Endothelial cell of umbilical vein (primary cell): ENCODE measurements around the gene SLC26A2. TPM values are rescaled to one million over a fixed set of nuclear protein-coding genes. Genes with fewer than 3 reads are reported as not detected.

ENCODE experiments used
- BruUV-seq: library from RNA; stranded (reverse); fragments of 400-500 nt; replicated peaks from 2 replicates; lab custom pipeline; 2021; lab: Mats Ljungman, UMichigan
- CTCF ChIA-PET: fragments of 300-600, 350-600 bp; sonication (Branson Sonifier 250); formaldehyde crosslinking; loops from one replicate; lab custom pipeline; 2021; ENCODE audit warnings: antibody characterized with exemption, inconsistent platforms; lab: Charles Lee
- POLR2A ChIA-PET: fragments of 300-600, 350-600 bp; sonication (Branson Sonifier 250); formaldehyde crosslinking; loops from one replicate; lab custom pipeline; 2021; ENCODE audit warnings: antibody characterized with exemption, inconsistent platforms; lab: Charles Lee
- DNase-seq: peaks from one replicate; pipeline ENCODE4 v3.0.0-alpha.2; 2011; ENCODE audit warnings: low read depth, low spot score
- FAIRE-seq: peaks from 2 replicates; lab custom pipeline; 2011; peaks lifted over from hg19 to GRCh38; lab: Jason Lieb, UNC
- H2AFZ ChIP-seq: 2 replicates; pipeline ENCODE4 v1.6.0; 2012; ENCODE audit warnings: low read depth, low read length, control low read depth, inconsistent platforms
- H3K27ac ChIP-seq: 2 replicates; pipeline ENCODE4 v1.5.1; 2011; ENCODE audit warnings: low read depth, mild to moderate bottlenecking, control low read depth, low read length, moderate library complexity; ENCODE audit not compliant: insufficient read depth
- H3K27me3 ChIP-seq, 2 experiments: 2 replicates each; pipeline versions ENCODE4 v1.6.0 to v1.6.1; 2011; ENCODE audit warnings: low read length in 2 of 2, mixed read lengths in 1 of 2; ENCODE audit not compliant: control insufficient read depth in 2 of 2, insufficient read depth in 2 of 2
- H3K36me3 ChIP-seq, 2 experiments: 2 replicates in 1 of 2; 3 replicates in 1 of 2; pipeline ENCODE4 v1.5.1; 2011; ENCODE audit warnings: low read length in 2 of 2, mild to moderate bottlenecking in 1 of 2, moderate library complexity in 1 of 2; ENCODE audit not compliant: control insufficient read depth in 2 of 2, insufficient read depth in 2 of 2; ENCODE audit errors: extremely low read depth in 1 of 2
- H3K4me1 ChIP-seq: 3 replicates; pipeline ENCODE4 v1.5.1; 2011; ENCODE audit warnings: mild to moderate bottlenecking, low read length; ENCODE audit not compliant: control insufficient read depth, insufficient read depth; ENCODE audit errors: extremely low read depth
- H3K4me2 ChIP-seq: 2 replicates; pipeline ENCODE4 v1.6.1; 2011; ENCODE audit warnings: low read length, control low read depth, mixed read lengths; ENCODE audit not compliant: insufficient read depth
- H3K4me3 ChIP-seq, 3 experiments: fragments of 200-600 bp in 1 of 3; sonication (generic), shearing (Covaris generic) in 1 of 3; replicated peaks in 1 of 3; 2 replicates each; pipeline ENCODE4 v1.5.1; 2011 to 2016; ENCODE audit warnings: control low read depth in 3 of 3, low read length in 3 of 3, mild to moderate bottlenecking in 2 of 3, inconsistent platforms in 1 of 3, low read depth in 1 of 3, moderate library complexity in 1 of 3; ENCODE audit not compliant: insufficient read depth in 1 of 3
- H3K79me2 ChIP-seq: 2 replicates; pipeline ENCODE4 v1.6.0; 2012; ENCODE audit warnings: low read length, inconsistent platforms; ENCODE audit not compliant: control insufficient read depth, insufficient read depth
- H3K9ac ChIP-seq: replicated peaks from 2 replicates; pipeline ENCODE3; 2011; ENCODE audit warnings: low read length, control low read depth; ENCODE audit not compliant: insufficient read depth; ENCODE audit errors: extremely low read depth
- H3K9me1 ChIP-seq: replicated peaks from 3 replicates; pipeline ENCODE4 v1.6.0; 2011; ENCODE audit warnings: mild to moderate bottlenecking, low read length; ENCODE audit not compliant: control insufficient read depth, insufficient read depth; ENCODE audit errors: extremely low read depth
- H3K9me3 ChIP-seq: replicated peaks from 2 replicates; pipeline ENCODE4 v1.5.1; 2012; ENCODE audit warnings: low read length, inconsistent platforms; ENCODE audit not compliant: control insufficient read depth, insufficient read depth
- H4K20me1 ChIP-seq: replicated peaks from 2 replicates; pipeline ENCODE3; 2011; ENCODE audit warnings: mild to moderate bottlenecking, low read length; ENCODE audit not compliant: control insufficient read depth, insufficient read depth; ENCODE audit errors: extremely low read depth
- EZH2 ChIP-seq: IDR thresholded peaks from 2 replicates; pipeline ENCODE4 v1.6.1; 2012; ENCODE audit warnings: borderline replicate concordance, low read depth, mild to moderate bottlenecking, moderate library complexity, low read length, inconsistent platforms; ENCODE audit not compliant: severe bottlenecking
- FOS ChIP-seq: IDR thresholded peaks from 2 replicates; pipeline ENCODE4 v1.6.1; 2011; ENCODE audit warnings: mild to moderate bottlenecking, low read length, moderate library complexity, borderline replicate concordance; ENCODE audit not compliant: insufficient read depth
- GATA2 ChIP-seq: IDR thresholded peaks from 2 replicates; pipeline ENCODE4 v1.7.0; 2011; ENCODE audit warnings: low read depth, mild to moderate bottlenecking, moderate library complexity, mixed read lengths, low read length; ENCODE audit not compliant: insufficient read length, insufficient read depth
- JUN ChIP-seq: IDR thresholded peaks from 2 replicates; pipeline ENCODE4 v1.6.1; 2011; ENCODE audit warnings: borderline replicate concordance, low read depth; ENCODE audit not compliant: insufficient read length, insufficient read depth
- MAX ChIP-seq: IDR thresholded peaks from 2 replicates; pipeline ENCODE4 v1.6.1; 2011; ENCODE audit not compliant: insufficient read depth, insufficient read length
- POLR2A ChIP-seq: IDR thresholded peaks from 2 replicates; pipeline ENCODE4 v1.6.1; 2012; ENCODE audit warnings: low read depth, mild to moderate bottlenecking, control low read depth, low read length
- POLR2AphosphoS5 ChIP-seq: IDR thresholded peaks from 2 replicates; pipeline ENCODE4 v1.6.1; 2012; ENCODE audit warnings: low read depth, mild to moderate bottlenecking, control low read depth, low read length, moderate library complexity; ENCODE audit not compliant: insufficient read depth
- dilution Hi-C: fragments of 300-500 bp; cut with MboI; formaldehyde crosslinking; loops from one replicate; pipeline ENCODE4 v1.15.0; 2019; ENCODE audit warnings: low sequenced_read_pairs; ENCODE audit not compliant: extremely low pct_ligation_motif_present
- intact Hi-C: fragments of 100-400 bp; cut with micrococcal nuclease; formaldehyde crosslinking; loops from one replicate; pipeline ENCODE4 v1.10.0; 2022
- polyA plus RNA-seq, 4 experiments: library from polyadenylated mRNA; depleted of rRNA in 3 of 4; stranded (reverse) in 3 of 4; unstranded in 1 of 4; fragments of >200 nt; gene quantifications; 2 replicates each; pipeline versions ENCODE4 v1.2.1 to v1.2.3, GENCODE V29; 2011 to 2012; ENCODE audit warnings: missing spikeins in 1 of 4
- total RNA-seq: library from RNA; stranded (reverse); gene quantifications from 2 replicates; pipeline ENCODE4 v1.2.3, GENCODE V29; 2021
- TF ChIP-seq, protein P1 (sequence below), 2 donors: IDR thresholded peaks; 1 replicate in 1 of 2; 2 replicates in 1 of 2; pipeline ENCODE4 v1.5.1; 2011; ENCODE audit warnings: low read length in 2 of 2, mild to moderate bottlenecking in 2 of 2, moderate library complexity in 2 of 2, control low read depth in 1 of 2, inconsistent platforms in 1 of 2, low read depth in 1 of 2; ENCODE audit not compliant: insufficient read depth in 1 of 2; ENCODE audit errors: extremely low read depth in 1 of 2

Gene SLC26A2
- total and polyA plus RNA-seq, 2 donors (not counting 3 experiments of a cell fraction or from before 2014, with no cell fraction given), result 5.9 to 16.8 TPM

- TF ChIP-seq JUN (peak; percentile 96), POLR2A (peak; percentile 14), EZH2 (no peak), POLR2AphosphoS5 (peak; percentile 41), GATA2 (peak; percentile 35), MAX (no peak), FOS (peak; percentile 72)
- TF ChIP-seq, protein P1, sequence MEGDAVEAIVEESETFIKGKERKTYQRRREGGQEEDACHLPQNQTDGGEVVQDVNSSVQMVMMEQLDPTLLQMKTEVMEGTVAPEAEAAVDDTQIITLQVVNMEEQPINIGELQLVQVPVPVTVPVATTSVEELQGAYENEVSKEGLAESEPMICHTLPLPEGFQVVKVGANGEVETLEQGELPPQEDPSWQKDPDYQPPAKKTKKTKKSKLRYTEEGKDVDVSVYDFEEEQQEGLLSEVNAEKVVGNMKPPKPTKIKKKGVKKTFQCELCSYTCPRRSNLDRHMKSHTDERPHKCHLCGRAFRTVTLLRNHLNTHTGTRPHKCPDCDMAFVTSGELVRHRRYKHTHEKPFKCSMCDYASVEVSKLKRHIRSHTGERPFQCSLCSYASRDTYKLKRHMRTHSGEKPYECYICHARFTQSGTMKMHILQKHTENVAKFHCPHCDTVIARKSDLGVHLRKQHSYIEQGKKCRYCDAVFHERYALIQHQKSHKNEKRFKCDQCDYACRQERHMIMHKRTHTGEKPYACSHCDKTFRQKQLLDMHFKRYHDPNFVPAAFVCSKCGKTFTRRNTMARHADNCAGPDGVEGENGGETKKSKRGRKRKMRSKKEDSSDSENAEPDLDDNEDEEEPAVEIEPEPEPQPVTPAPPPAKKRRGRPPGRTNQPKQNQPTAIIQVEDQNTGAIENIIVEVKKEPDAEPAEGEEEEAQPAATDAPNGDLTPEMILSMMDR (IDR thresholded peaks at IDR 0.05; ENCODE audit: extremely low read depth in 1 of 2, insufficient read depth in 1 of 2, low read depth in 1 of 2, low read length in 2 of 2), result no peak
- FAIRE-seq (peak; percentile 96), DNase-seq (peak; percentile 97)
- Histone ChIP-seq H3K4me2 (peak overlapping the region; percentile 90), H2AFZ (no peak overlapping the region), H3K9ac (peak overlapping the region; percentile 87), H3K27ac (peak overlapping the region; percentile 92), H3K9me3 (no peaks in the 10 kb centered on the region), H3K79me2 (peaks cover 4% of the 10 kb centered on the region), H3K4me1 (peaks cover 43% of the 10 kb centered on the region), H3K9me1 (no peaks in the 10 kb centered on the region), H3K27me3 (no peaks in the 10 kb centered on the region), H3K4me3 (peak overlapping the region in 1 of 3 experiments; percentile 46), H3K36me3 (peaks cover 13 to 21% of the 10 kb centered on the region in 2 experiments), H4K20me1 (no peaks in the 10 kb centered on the region)
- BruUV-seq, result no TSS peak
- dilution Hi-C loops (no loop called here), intact Hi-C loops (loop anchor here (1.0 kb wide), 3 partner anchors 21 to 28 kb away; no protein-coding TSS in a partner anchor)
- POLR2A ChIA-PET, result interaction anchor here (0.8 to 1.5 kb wide), 7 partner anchors 9 to 117 kb away, joined by 3 to 14 read pairs (median 3); partner anchors contain the start of genes HMGXB3 and TIGD6
- CTCF ChIA-PET, result interaction anchor here (0.7 to 2.8 kb wide), 13 partner anchors 12 to 428 kb away, joined by 3 to 16 read pairs (median 6); partner anchors contain the start of genes HMGXB3 and TIGD6
Measured at GRCh38 chr5:150022158-150022531, 61.6 kb downstream of the SLC26A2 start.
